Measurements from ENCODE around the gene CBX7.

The CBX7 gene

DNA sequence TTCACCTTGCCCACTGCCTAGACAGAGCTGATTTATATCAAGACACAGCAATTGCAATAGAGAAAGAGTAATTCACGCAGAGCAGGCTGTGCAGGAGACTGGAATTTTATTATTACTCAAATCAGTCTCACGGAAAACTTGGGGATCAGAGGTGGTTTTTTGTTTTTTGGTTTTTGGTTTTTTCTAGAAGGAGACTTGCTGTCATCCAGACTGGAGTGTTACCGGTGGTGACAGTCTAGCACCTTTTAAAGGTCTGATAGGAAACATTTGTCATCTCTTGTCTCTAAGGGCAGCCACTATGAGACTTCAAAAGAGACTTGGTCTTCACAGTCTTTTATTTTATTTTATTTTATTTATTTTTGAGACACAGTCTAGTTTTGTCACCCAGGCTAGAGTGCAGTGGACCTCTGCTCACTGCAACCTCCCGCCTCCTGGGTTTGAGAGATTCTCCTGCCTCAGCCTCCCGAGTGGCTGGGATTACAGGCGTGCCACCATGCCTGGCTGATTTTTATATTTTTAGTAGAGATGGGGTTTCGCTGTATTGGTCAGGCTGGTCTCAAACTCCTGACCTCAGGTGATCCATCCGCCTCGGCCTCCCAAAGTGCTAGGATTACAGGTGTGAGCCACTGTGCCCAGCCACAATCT, 36.4 kb downstream of the CBX7 start:
- H3K27me3 ChIP-seq (ENCODE audit: control insufficient read depth, insufficient read depth, low read length): no peaks in the 10 kb centered on the region
- no peak overlapping the region for H3K9ac ChIP-seq
- no peaks in the 10 kb centered on the region for H3K4me1 ChIP-seq
- no peak overlapping the region for H3K27ac ChIP-seq
- no peaks in the 10 kb centered on the region for H3K79me2 ChIP-seq
- no peaks in the 10 kb centered on the region for H3K36me3 ChIP-seq (ENCODE audit: control insufficient read depth, insufficient read depth, low read length)
- H2AFZ ChIP-seq: no peak overlapping the region
- H3K4me3 ChIP-seq (ENCODE audit: low read depth, low read length): no peak overlapping the region
- H3K9me3 ChIP-seq (ENCODE audit: control insufficient read depth, low read length): no peaks in the 10 kb centered on the region
- H3K4me2 ChIP-seq (ENCODE audit: low read length): no peak overlapping the region
- TF ChIP-seq, protein P1, sequence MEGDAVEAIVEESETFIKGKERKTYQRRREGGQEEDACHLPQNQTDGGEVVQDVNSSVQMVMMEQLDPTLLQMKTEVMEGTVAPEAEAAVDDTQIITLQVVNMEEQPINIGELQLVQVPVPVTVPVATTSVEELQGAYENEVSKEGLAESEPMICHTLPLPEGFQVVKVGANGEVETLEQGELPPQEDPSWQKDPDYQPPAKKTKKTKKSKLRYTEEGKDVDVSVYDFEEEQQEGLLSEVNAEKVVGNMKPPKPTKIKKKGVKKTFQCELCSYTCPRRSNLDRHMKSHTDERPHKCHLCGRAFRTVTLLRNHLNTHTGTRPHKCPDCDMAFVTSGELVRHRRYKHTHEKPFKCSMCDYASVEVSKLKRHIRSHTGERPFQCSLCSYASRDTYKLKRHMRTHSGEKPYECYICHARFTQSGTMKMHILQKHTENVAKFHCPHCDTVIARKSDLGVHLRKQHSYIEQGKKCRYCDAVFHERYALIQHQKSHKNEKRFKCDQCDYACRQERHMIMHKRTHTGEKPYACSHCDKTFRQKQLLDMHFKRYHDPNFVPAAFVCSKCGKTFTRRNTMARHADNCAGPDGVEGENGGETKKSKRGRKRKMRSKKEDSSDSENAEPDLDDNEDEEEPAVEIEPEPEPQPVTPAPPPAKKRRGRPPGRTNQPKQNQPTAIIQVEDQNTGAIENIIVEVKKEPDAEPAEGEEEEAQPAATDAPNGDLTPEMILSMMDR (IDR thresholded peaks at IDR 0.05): no peak

DNA sequence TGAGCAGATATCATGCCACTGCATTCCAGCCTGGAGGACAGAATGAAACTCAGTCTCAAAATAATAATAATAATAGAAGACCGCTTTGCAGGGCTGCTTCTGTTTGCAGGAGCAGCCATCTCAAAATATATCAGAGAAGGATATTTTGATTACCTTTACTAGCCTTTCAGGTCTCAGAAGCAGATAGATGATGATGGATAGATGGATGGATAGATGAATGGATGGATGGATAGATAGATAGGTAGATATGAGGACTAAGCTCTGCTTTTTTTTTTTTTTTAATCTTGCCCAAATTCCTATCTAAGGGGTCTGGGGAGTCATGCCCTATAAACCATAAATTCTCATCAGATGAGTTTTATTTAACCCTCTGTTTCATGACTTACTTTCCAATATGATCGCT, 36.9 kb downstream of the CBX7 start:
- H3K36me3 ChIP-seq (ENCODE audit: control insufficient read depth, insufficient read depth, low read length): no peaks in the 10 kb centered on the region
- no peak overlapping the region for H3K4me2 ChIP-seq (ENCODE audit: low read length)

DNA sequence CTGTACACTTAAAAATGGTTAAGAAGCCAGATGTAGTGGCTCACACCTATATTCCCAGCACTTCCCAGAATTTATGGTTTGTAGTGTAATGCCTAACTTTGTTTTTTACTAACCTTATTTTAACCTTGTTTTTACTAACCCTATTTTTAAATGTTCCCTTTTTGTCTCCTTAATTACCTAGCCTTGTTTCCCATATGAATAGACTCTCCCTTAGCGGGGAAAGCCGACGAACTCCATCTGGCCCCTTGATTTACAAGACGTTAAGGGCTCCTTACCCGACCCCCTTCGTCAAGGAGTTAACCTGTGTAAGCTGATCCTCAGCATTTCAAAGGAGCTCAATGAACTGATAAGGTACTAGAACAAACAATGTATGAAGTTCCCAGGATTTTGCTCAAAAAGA, 38.4 kb downstream of the CBX7 start:
- H3K27me3 ChIP-seq (ENCODE audit: control insufficient read depth, insufficient read depth, low read length): no peaks in the 10 kb centered on the region
- H3K9me3 ChIP-seq (ENCODE audit: control insufficient read depth, low read length): no peaks in the 10 kb centered on the region
- H2AFZ ChIP-seq: no peak overlapping the region
- H3K9ac ChIP-seq: no peak overlapping the region
- H3K4me1 ChIP-seq: no peaks in the 10 kb centered on the region
- H3K27ac ChIP-seq: no peak overlapping the region
- TF ChIP-seq, protein P1 (IDR thresholded peaks at IDR 0.05): no peak
- H3K79me2 ChIP-seq: no peaks in the 10 kb centered on the region
- H3K36me3 ChIP-seq (ENCODE audit: control insufficient read depth, insufficient read depth, low read length): no peaks in the 10 kb centered on the region
- no peak overlapping the region for H3K4me2 ChIP-seq (ENCODE audit: low read length)
- H3K4me3 ChIP-seq (ENCODE audit: low read depth, low read length): no peak overlapping the region

More for the DNA sequence above, 36.9 kb downstream of the CBX7 start:
- Histone ChIP-seq H3K4me3 (ENCODE audit: low read depth, low read length) (no peak overlapping the region), H3K9ac (no peak overlapping the region), H3K4me1 (no peaks in the 10 kb centered on the region), H3K27me3 (ENCODE audit: control insufficient read depth, insufficient read depth, low read length) (no peaks in the 10 kb centered on the region), H2AFZ (no peak overlapping the region), H3K27ac (no peak overlapping the region), H3K9me3 (ENCODE audit: control insufficient read depth, low read length) (no peaks in the 10 kb centered on the region), H3K79me2 (no peaks in the 10 kb centered on the region)
- TF ChIP-seq, protein P1 (IDR thresholded peaks at IDR 0.05): no peak

GRCh38 chr22:39110631-39111561, 41.6 kb downstream of the CBX7 start:
- no peaks in the 10 kb centered on the region for H3K79me2 ChIP-seq
- no peak overlapping the region for H3K9ac ChIP-seq
- H3K4me1 ChIP-seq: no peaks in the 10 kb centered on the region
- no peak overlapping the region for H3K27ac ChIP-seq
- H3K9me3 ChIP-seq (ENCODE audit: control insufficient read depth, low read length): no peaks in the 10 kb centered on the region
- TF ChIP-seq, protein P1 (IDR thresholded peaks at IDR 0.05): no peak
- no peaks in the 10 kb centered on the region for H3K27me3 ChIP-seq (ENCODE audit: control insufficient read depth, insufficient read depth, low read length)
- no peaks in the 10 kb centered on the region for H3K36me3 ChIP-seq (ENCODE audit: control insufficient read depth, insufficient read depth, low read length)
- no peak overlapping the region for H2AFZ ChIP-seq
- H3K4me2 ChIP-seq (ENCODE audit: low read length): no peak overlapping the region
- H3K4me3 ChIP-seq (ENCODE audit: low read depth, low read length): no peak overlapping the region
